CD4-positive, CD25-positive, alpha-beta regulatory T cell (primary cell): ENCODE measurements around the gene CCDC54. TPM values are rescaled to one million over a fixed set of nuclear protein-coding genes. Genes with fewer than 3 reads are reported as not detected.

ENCODE experiments used
- ATAC-seq, 2 donors: fragments of 150-1000 bp; cut with Tn5 transposase; one replicate each; pipeline ENCODE4 v1.10.0; 2021; ENCODE audit warnings: low read depth in 2 of 2, moderate number of reproducible peaks in 2 of 2, moderate library complexity in 1 of 2
- DNase-seq, 3 donors: peaks; one replicate each; pipeline versions ENCODE4 v3.0.0 to v3.0.0-alpha.2; 2012 to 2022; ENCODE audit warnings: mixed read lengths in 1 of 3
- H3K27ac ChIP-seq: one replicate; pipeline ENCODE4 v1.7.0; 2013; ENCODE audit warnings: mild to moderate bottlenecking, low read length; ENCODE audit not compliant: insufficient read depth, poor library complexity, severe bottlenecking
- H3K27me3 ChIP-seq: one replicate; pipeline ENCODE4 v1.7.0; 2013; ENCODE audit warnings: low read length; ENCODE audit not compliant: control insufficient read depth, insufficient read depth
- H3K36me3 ChIP-seq: one replicate; pipeline ENCODE4 v1.7.0; 2013; ENCODE audit warnings: mild to moderate bottlenecking, low read length, moderate library complexity; ENCODE audit not compliant: control insufficient read depth, insufficient read depth
- H3K4me1 ChIP-seq: 2 replicates; pipeline ENCODE4 v1.7.0; 2013; ENCODE audit warnings: mild to moderate bottlenecking, low read length; ENCODE audit not compliant: insufficient read depth, control insufficient read depth, poor library complexity, severe bottlenecking
- H3K4me3 ChIP-seq: one replicate; pipeline ENCODE4 v1.7.0; 2013; ENCODE audit warnings: low read depth, mild to moderate bottlenecking, low read length, moderate library complexity
- H3K9me3 ChIP-seq, 2 experiments: 1 replicate in 1 of 2; 2 replicates in 1 of 2; pipeline ENCODE4 v1.7.0; 2013; ENCODE audit warnings: low read length in 2 of 2, mild to moderate bottlenecking in 1 of 2, moderate library complexity in 1 of 2; ENCODE audit not compliant: control insufficient read depth in 2 of 2
- H3K27ac Mint-ChIP-seq, 3 donors: one replicate each; pipeline ENCODE4 v1.8.0; 2020 to 2022; ENCODE audit warnings: mild to moderate bottlenecking in 3 of 3, mixed read lengths in 3 of 3, moderate library complexity in 2 of 3
- H3K27me3 Mint-ChIP-seq: one replicate; pipeline ENCODE4 v1.8.0; 2022; ENCODE audit warnings: mild to moderate bottlenecking, mixed read lengths
- H3K36me3 Mint-ChIP-seq: one replicate; pipeline ENCODE4 v1.8.0; 2020; ENCODE audit warnings: mixed read lengths
- H3K4me1 Mint-ChIP-seq, 4 donors: one replicate each; pipeline ENCODE4 v1.8.0; 2020 to 2022; ENCODE audit warnings: mixed read lengths in 4 of 4, mild to moderate bottlenecking in 1 of 4
- H3K4me3 Mint-ChIP-seq, 4 donors: one replicate each; pipeline ENCODE4 v1.8.0; 2020 to 2022; ENCODE audit warnings: mild to moderate bottlenecking in 4 of 4, mixed read lengths in 4 of 4, moderate library complexity in 3 of 4
- H3K9me3 Mint-ChIP-seq, 7 donors: one replicate each; pipeline ENCODE4 v1.8.0; 2020 to 2022; ENCODE audit warnings: mixed read lengths in 7 of 7, mild to moderate bottlenecking in 3 of 7, moderate library complexity in 2 of 7
- polyA plus RNA-seq, 4 donors: library from polyadenylated mRNA; unstranded; fragments of 300-500 nt; fragmentation: Illumina TruSeq; gene quantifications; one replicate each; pipeline ENCODE4 v1.2.3, GENCODE V29; 2021
- total RNA-seq: library from RNA; stranded (reverse); gene quantifications from one replicate; pipeline ENCODE4 v1.2.3, GENCODE V29; 2022

CCDC54 gene
- total and polyA plus RNA-seq, 5 donors from 2014 or later, result not detected

DNA sequence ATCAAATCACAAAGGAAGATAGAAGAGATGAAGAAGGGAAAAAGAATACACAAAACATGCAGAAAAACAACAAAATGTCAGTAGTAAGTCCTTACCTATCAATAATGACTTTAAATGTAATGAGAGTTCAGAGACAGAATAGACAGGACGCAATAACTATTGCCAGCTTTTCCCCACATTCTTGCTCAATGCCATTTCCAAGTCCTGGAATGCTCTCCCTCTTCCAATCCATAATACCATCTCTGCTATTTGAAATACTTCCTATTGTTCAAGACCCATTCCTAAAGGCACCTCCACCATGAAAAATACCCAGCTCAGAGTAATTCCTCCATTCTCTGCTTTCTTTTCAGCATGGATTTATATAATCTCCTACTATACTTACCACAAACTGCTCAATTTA lies 33.4 kb downstream of the CCDC54 start:
- Mint-ChIP-seq H3K9me3 (peaks cover 0 to 14% (median 5%) of the 10 kb centered on the region in 7 donors), H3K27ac (no peak overlapping the region), H3K36me3 (no peaks in the 10 kb centered on the region), H3K4me1 (peaks cover 0 to 12% (median 4%) of the 10 kb centered on the region in 4 donors), H3K27me3 (peaks cover 17% of the 10 kb centered on the region), H3K4me3 (no peak overlapping the region)
- ATAC-seq (no peak), DNase-seq (no peak)
- Histone ChIP-seq H3K9me3 (peaks cover 12 to 13% of the 10 kb centered on the region in 2 experiments), H3K27me3 (peaks cover 1% of the 10 kb centered on the region), H3K36me3 (no peaks in the 10 kb centered on the region), H3K27ac (no peak overlapping the region), H3K4me1 (no peaks in the 10 kb centered on the region), H3K4me3 (no peak overlapping the region)

DNA sequence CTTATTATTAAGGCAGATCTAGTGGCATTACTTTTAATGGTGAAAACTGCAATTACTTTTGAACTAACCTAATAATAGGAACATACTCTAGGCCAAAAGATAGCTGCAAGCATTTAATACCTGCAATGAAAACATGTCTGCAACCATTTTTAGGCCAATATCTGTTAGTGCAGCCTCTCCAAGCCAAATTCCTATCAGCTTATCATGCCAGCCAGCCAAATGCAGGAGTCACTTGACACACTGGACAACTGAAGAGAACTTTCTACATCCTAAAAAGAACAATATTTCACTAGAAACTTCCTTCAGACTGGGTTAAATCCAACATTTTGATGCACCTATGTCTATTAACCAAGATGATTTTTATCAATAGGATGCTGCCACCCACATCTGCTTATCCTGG lies 33.8 kb downstream of the CCDC54 start:
- H3K36me3 ChIP-seq, result no peaks in the 10 kb centered on the region
- H3K4me1 ChIP-seq, result no peaks in the 10 kb centered on the region
- H3K9me3 ChIP-seq, result peaks cover 12 to 13% of the 10 kb centered on the region in 2 experiments
- Mint-ChIP-seq H3K27me3 (peaks cover 17% of the 10 kb centered on the region), H3K9me3 (peaks cover 0 to 14% (median 5%) of the 10 kb centered on the region in 7 donors), H3K36me3 (no peaks in the 10 kb centered on the region), H3K27ac (no peak overlapping the region), H3K4me1 (peaks cover 0 to 12% (median 4%) of the 10 kb centered on the region in 4 donors), H3K4me3 (no peak overlapping the region)
- ATAC-seq (no peak), DNase-seq (no peak)
- H3K4me3 ChIP-seq, result no peak overlapping the region
- H3K27me3 ChIP-seq, result peaks cover 1% of the 10 kb centered on the region
- H3K27ac ChIP-seq, result no peak overlapping the region

DNA sequence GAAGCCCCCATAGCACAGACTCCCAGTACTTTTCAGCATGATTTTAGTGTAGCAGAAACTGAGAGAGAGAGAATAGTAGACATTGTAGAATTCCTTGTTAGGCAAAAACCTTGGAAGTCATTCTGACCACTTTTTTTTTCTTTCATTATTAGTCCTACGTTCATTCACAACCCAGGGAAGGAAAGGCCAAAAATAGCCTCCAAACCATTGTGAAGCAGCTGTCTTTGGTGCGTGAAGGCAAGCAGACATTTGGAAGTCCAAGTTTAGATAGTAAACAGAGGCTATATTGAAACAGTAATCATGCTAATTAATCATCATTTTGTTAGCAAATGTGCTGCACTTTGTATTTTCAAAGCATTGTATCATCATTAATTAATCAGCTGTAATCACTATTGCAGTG lies 34.5 kb downstream of the CCDC54 start:
- Mint-ChIP-seq H3K9me3 (peaks cover 0 to 14% (median 5%) of the 10 kb centered on the region in 7 donors), H3K36me3 (no peaks in the 10 kb centered on the region), H3K4me3 (no peak overlapping the region), H3K27me3 (peaks cover 18% of the 10 kb centered on the region), H3K4me1 (peaks cover 0 to 12% (median 4%) of the 10 kb centered on the region in 4 donors), H3K27ac (no peak overlapping the region)
- DNase-seq, result no peak
- H3K27me3 ChIP-seq, result peaks cover 1% of the 10 kb centered on the region
- no peak overlapping the region for H3K4me3 ChIP-seq
- H3K27ac ChIP-seq, result no peak overlapping the region
- no peak for ATAC-seq
- H3K36me3 ChIP-seq, result no peaks in the 10 kb centered on the region
- H3K4me1 ChIP-seq, result no peaks in the 10 kb centered on the region
- H3K9me3 ChIP-seq, result peaks cover 12 to 13% of the 10 kb centered on the region in 2 experiments

DNA sequence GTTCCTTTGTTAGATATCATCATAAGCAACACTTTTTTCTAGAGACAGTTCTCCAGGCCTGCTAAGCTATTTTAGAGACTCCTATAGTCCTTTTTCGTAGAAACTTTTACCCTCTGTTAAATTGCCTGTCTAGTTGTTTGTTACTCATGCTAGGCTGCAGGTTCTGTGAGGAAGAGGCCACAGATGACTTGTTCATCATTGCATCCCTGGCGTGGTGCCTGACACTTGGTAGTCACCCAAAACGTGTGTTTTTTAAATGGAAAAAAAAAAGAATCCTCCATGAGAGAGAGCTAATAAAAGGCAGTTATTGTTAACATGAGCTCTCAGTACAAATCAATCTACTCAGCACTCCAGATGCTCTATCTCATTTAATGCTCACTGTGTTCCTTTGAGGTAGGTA lies 35.1 kb downstream of the CCDC54 start:
- Mint-ChIP-seq H3K27ac (no peak overlapping the region), H3K9me3 (peaks cover 0 to 14% (median 5%) of the 10 kb centered on the region in 7 donors), H3K36me3 (no peaks in the 10 kb centered on the region), H3K27me3 (peaks cover 23% of the 10 kb centered on the region), H3K4me1 (peaks cover 0 to 12% (median 4%) of the 10 kb centered on the region in 4 donors), H3K4me3 (no peak overlapping the region)
- Histone ChIP-seq H3K27me3 (peaks cover 1% of the 10 kb centered on the region), H3K4me3 (no peak overlapping the region), H3K4me1 (no peaks in the 10 kb centered on the region), H3K36me3 (no peaks in the 10 kb centered on the region), H3K9me3 (peaks cover 12 to 13% of the 10 kb centered on the region in 2 experiments), H3K27ac (no peak overlapping the region)
- no peak for DNase-seq
- ATAC-seq, result no peak

DNA sequence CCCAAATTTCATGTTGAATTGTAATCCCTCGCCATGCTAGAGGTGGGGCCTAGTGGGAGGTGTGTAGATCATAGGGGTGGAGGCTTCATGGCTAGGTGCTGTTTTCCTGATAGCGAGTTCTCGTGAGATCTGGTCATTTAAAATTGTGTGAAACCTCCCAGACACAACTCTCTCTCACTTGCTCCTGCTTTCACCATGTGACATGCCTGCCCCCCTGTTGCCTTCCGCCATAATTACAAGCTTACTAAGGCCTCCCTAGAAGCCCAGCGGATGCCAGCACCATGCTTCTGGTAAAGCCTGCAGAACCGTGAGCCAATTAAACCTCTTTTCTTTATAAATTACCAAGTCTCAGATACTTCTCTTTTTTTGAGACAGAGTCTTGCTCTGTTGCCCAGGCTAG lies 36.0 kb downstream of the CCDC54 start:
- peaks cover 0 to 12% (median 4%) of the 10 kb centered on the region in 4 donors for H3K4me1 Mint-ChIP-seq
- no peak overlapping the region for H3K4me3 Mint-ChIP-seq
- Histone ChIP-seq H3K9me3 (peaks cover 12 to 13% of the 10 kb centered on the region in 2 experiments), H3K4me3 (no peak overlapping the region), H3K36me3 (no peaks in the 10 kb centered on the region), H3K27ac (no peak overlapping the region), H3K27me3 (peaks cover 1% of the 10 kb centered on the region), H3K4me1 (no peaks in the 10 kb centered on the region)
- no peak overlapping the region for H3K27ac Mint-ChIP-seq
- ATAC-seq (no peak), DNase-seq (no peak)
- no peaks in the 10 kb centered on the region for H3K36me3 Mint-ChIP-seq
- peaks cover 0 to 13% (median 3%) of the 10 kb centered on the region in 7 donors for H3K9me3 Mint-ChIP-seq
- H3K27me3 Mint-ChIP-seq, result peaks cover 18% of the 10 kb centered on the region

DNA sequence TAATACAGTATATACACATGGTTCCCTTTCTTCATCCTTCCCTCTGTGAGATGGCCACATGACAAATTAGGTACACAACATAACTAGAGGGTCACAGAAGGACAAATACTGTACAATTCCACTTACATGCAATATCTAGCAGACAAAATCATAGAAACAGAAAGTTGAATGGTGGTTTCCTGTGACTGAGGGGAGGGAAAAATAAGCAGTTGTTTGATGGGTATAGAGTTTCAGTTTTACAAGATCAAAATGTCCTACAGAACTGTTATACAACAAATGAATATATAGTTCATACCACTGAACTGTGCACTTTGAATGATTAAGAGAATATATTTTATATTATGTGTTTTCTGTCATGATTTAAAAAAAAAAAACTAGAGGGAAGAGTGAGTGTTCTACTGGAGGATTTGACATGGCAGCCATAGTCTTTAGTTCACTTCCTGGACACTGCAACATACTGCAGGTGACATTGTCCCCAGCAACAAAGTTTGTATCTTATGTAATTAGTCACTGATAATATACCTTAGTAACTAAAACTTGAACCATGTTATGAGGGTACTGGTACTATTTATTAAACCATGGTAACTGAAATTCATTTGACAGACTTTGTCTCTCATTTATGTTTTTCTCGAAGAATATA lies 37.2 kb downstream of the CCDC54 start:
- no peaks in the 10 kb centered on the region for H3K36me3 ChIP-seq
- H3K27me3 ChIP-seq, result peaks cover under 1% of the 10 kb centered on the region
- H3K4me3 Mint-ChIP-seq, result no peak overlapping the region
- no peak overlapping the region for H3K4me3 ChIP-seq
- peaks cover 18% of the 10 kb centered on the region for H3K27me3 Mint-ChIP-seq
- ATAC-seq, result peak in 1 of 2 donors; percentile 34
- H3K4me1 ChIP-seq, result no peaks in the 10 kb centered on the region
- H3K4me1 Mint-ChIP-seq, result peaks cover 0 to 12% (median 4%) of the 10 kb centered on the region in 4 donors
- H3K27ac Mint-ChIP-seq, result no peak overlapping the region
- DNase-seq, result peak in 2 of 3 donors; percentile 11 to 65
- H3K9me3 Mint-ChIP-seq, result peaks cover 0 to 6% (median 1%) of the 10 kb centered on the region in 7 donors
- H3K9me3 ChIP-seq, result peaks cover 6 to 7% of the 10 kb centered on the region in 2 experiments
- no peaks in the 10 kb centered on the region for H3K36me3 Mint-ChIP-seq
- no peak overlapping the region for H3K27ac ChIP-seq

DNA sequence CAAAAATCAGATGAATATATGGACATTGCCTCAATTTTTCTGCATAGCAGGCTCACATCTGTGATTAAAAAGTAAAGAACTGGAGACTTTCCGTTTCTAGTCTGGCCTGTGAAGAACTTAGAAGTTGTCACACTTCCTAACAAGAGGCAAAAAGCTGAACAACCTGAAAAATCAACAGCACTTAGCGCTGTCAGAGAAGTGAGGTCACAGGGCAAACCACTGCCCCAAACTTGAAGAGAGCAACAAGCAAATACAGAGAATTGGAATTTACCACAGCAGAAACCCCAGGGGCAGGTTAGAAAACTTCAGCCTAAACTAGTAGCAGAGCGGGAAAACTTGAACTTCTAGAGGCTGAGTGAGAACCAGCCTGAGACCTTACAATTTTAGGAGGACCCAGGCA lies 38.9 kb downstream of the CCDC54 start:
- Mint-ChIP-seq H3K4me1 (peaks cover 0 to 12% (median 5%) of the 10 kb centered on the region in 4 donors), H3K4me3 (no peak overlapping the region), H3K36me3 (no peaks in the 10 kb centered on the region), H3K27ac (no peak overlapping the region), H3K9me3 (peaks cover 0 to 1% (median 0%) of the 10 kb centered on the region in 7 donors), H3K27me3 (peaks cover 19% of the 10 kb centered on the region)
- H3K27me3 ChIP-seq, result peaks cover 14% of the 10 kb centered on the region
- H3K36me3 ChIP-seq, result no peaks in the 10 kb centered on the region
- no peaks in the 10 kb centered on the region for H3K9me3 ChIP-seq
- H3K4me3 ChIP-seq, result no peak overlapping the region
- no peak for ATAC-seq
- no peak for DNase-seq
- peaks cover 2% of the 10 kb centered on the region for H3K4me1 ChIP-seq
- no peak overlapping the region for H3K27ac ChIP-seq

DNA sequence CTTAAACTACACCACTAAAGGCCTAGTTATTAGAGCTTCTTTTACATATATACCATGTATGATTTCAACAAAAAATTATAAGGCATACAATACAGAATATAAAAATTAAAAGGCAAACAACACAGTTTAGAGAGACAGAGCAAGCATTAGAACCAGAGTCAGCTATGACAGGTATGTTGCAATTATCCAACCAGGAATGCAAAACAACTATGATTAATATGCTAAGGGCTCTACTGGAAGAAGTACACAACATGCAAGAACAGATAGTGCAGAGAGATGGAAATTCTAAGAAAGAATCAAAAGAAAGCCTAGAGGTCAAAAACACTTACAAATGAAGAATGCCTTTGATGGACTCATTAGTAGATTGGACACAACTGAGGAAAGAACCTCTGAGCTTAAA lies 39.6 kb downstream of the CCDC54 start:
- H3K27ac Mint-ChIP-seq, result no peak overlapping the region
- H3K4me1 Mint-ChIP-seq, result peaks cover 0 to 12% (median 5%) of the 10 kb centered on the region in 4 donors
- no peak overlapping the region for H3K27ac ChIP-seq
- no peak overlapping the region for H3K4me3 Mint-ChIP-seq
- H3K36me3 Mint-ChIP-seq, result no peaks in the 10 kb centered on the region
- H3K9me3 Mint-ChIP-seq, result peaks cover 0 to 1% (median 0%) of the 10 kb centered on the region in 7 donors
- no peaks in the 10 kb centered on the region for H3K9me3 ChIP-seq
- ATAC-seq (no peak), DNase-seq (no peak)
- peaks cover 3% of the 10 kb centered on the region for H3K4me1 ChIP-seq
- no peak overlapping the region for H3K4me3 ChIP-seq
- no peaks in the 10 kb centered on the region for H3K36me3 ChIP-seq
- peaks cover 22% of the 10 kb centered on the region for H3K27me3 Mint-ChIP-seq
- peaks cover 16% of the 10 kb centered on the region for H3K27me3 ChIP-seq
